Astrocyte (in vitro differentiated cells and primary cell): ENCODE measurements around the gene CRYL1.

Experiments used
- CTCF ChIP-seq: IDR thresholded peaks from 2 replicates; pipeline ENCODE4 v1.5.1; 2011; ENCODE audit warnings: low read depth, mild to moderate bottlenecking, inconsistent platforms, low read length, moderate library complexity; ENCODE audit not compliant: insufficient read depth
- EZH2 ChIP-seq: IDR thresholded peaks from 2 replicates; pipeline ENCODE4 v1.6.1; 2012; ENCODE audit warnings: mild to moderate bottlenecking, low read length, inconsistent platforms; ENCODE audit not compliant: insufficient read depth

DNA sequence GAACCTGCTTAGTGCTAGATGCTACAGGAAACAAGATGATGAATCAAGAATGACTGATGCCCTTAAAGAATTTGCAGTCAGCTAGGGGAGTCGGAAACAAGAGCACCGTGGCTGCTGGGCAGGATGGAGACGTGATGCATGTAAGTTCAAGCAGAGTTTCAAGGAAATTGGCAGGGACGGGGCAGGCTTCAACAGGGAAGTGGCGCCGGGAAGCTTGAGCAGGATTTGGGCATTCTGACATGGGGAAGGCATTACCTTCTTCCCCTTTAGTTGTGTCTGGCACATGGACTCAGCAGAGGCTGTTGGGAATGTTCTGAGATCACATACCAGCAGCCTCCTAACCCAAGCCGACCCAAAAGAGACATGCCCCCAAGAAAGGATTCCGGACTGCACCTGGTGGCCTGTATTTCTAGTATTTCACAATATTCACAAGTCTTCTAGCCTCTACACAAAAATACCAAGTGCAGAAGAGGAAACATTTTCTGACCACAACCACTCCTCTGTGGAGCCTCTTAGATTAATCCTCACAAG lies 138.2 kb downstream of the CRYL1 start:
- TF ChIP-seq CTCF: no peak
- no peak for TF ChIP-seq EZH2
